GM10266 (cell line): ENCODE measurements around the gene NRBF2.

Source experiments
- DNase-seq: peaks from one replicate; pipeline ENCODE4 v3.0.0; 2012; ENCODE audit errors: extremely low spot score
- CTCF ChIP-seq: IDR thresholded peaks from 2 replicates; pipeline ENCODE4 v1.5.1; 2012; ENCODE audit warnings: mild to moderate bottlenecking, low read depth; ENCODE audit not compliant: control insufficient read depth, insufficient read depth; ENCODE audit errors: missing control alignments

Gene NRBF2

GRCh38 chr10:63165249-63165648 is 32.1 kb downstream of the NRBF2 start:
- DNase-seq, result no peak
- TF ChIP-seq CTCF, result no peak

- peak; percentile 78 for TF ChIP-seq CTCF
- DNase-seq, result peak; percentile 15
Measured at GRCh38 chr10:63166742-63167258, 33.7 kb downstream of the NRBF2 start.

GRCh38 chr10:63168821-63169462 is 35.8 kb downstream of the NRBF2 start:
- no peak for TF ChIP-seq CTCF
- DNase-seq, result no peak

- DNase-seq, result no peak
- no peak for TF ChIP-seq CTCF
Measured at GRCh38 chr10:63169624-63170023, 36.5 kb downstream of the NRBF2 start.

- no peak for TF ChIP-seq CTCF
- no peak for DNase-seq
Measured at GRCh38 chr10:63171255-63171855, 38.2 kb downstream of the NRBF2 start.

DNA sequence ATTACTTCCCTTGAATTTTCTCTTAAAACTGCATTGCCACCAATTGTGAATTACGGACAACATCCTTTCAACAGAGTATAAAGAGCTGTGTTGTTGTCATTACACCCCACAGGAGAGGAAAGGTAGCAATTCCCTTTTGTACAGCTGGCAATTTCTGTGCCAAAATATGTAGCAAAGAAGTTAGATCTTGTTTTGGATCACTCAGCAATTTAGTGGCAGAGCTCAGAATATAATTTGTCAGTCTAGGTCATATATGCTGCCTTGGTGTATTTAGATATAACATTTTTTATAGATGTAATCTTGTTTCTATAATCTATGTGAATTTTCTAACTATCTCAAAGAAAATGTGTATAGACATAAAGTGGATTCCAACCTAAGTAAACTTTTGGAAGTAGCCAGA is 38.8 kb downstream of the NRBF2 start:
- no peak for DNase-seq
- TF ChIP-seq CTCF, result no peak
